ENCODE measurements around the gene SPNS1.
"Not testable (repeated sequence)": the region's sequence is repeated elsewhere in the genome, so short reads cannot be mapped to it uniquely, and the experiment has no call there.

The SPNS1 gene

DNA sequence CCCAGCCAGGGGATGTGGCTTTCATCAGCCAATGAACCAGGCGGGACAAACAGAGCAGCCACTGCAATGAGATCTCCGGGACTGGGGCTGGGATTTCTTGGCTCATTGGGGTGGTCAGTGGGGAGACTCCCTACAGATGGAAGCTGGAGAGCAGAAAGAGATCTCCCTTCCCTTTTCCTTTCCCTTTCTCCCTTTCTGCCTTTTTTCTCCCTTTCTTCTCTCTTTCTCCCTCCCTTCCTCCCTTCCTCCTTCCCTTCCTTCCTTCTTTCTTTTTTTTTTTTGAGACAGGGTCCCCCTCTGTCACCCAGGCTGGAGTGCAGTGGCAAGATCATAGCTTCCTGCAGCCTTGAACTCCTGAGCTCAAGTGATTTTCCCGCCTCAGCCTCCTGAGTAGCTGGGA is 24.3 kb downstream of the SPNS1 start:
- Histone ChIP-seq H3K36me3 (ENCODE audit: insufficient read depth, low read length) (no peaks in the 10 kb centered on the region), H3K27me3 (ENCODE audit: control insufficient read depth, insufficient read depth, low read length) (peaks cover 20% of the 10 kb centered on the region), H3K9me3 (replicated peaks; ENCODE audit: low read length) (no peaks in the 10 kb centered on the region), H3K4me2 (ENCODE audit: low read length) (no peak overlapping the region), H3K9ac (ENCODE audit: low read depth, low read length) (no peak overlapping the region), H3K4me1 (ENCODE audit: control insufficient read depth, insufficient read depth, low read length) (no peaks in the 10 kb centered on the region), H3K4me3 (ENCODE audit: low read length) (no peak overlapping the region)

DNA sequence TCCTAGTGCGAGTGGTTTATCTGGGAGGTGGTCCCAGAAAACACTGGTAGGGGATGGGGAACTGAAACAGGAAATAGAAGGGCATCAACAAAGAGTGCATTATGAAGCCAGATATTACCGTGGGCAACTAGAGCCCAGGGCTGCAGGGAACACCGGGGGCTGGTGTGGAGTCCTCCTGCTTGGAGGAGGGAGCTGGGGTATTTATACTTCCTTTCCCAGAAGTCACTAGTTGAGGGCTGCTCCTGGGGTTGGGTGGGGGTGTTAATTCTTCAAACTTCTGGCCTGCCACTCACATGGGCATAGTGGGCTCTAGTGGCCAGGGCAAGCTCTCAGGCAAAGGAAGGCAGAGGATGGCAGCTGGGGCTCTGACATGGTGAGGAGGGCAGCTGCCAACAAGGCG is 25.0 kb downstream of the SPNS1 start:
- Histone ChIP-seq H3K4me2 (ENCODE audit: low read length) (no peak overlapping the region), H3K4me1 (ENCODE audit: control insufficient read depth, insufficient read depth, low read length) (no peaks in the 10 kb centered on the region), H3K36me3 (ENCODE audit: insufficient read depth, low read length) (no peaks in the 10 kb centered on the region), H3K9ac (ENCODE audit: low read depth, low read length) (no peak overlapping the region), H3K27me3 (ENCODE audit: control insufficient read depth, insufficient read depth, low read length) (peaks cover 20% of the 10 kb centered on the region), H3K4me3 (ENCODE audit: low read length) (no peak overlapping the region), H3K9me3 (replicated peaks; ENCODE audit: low read length) (no peaks in the 10 kb centered on the region)

DNA sequence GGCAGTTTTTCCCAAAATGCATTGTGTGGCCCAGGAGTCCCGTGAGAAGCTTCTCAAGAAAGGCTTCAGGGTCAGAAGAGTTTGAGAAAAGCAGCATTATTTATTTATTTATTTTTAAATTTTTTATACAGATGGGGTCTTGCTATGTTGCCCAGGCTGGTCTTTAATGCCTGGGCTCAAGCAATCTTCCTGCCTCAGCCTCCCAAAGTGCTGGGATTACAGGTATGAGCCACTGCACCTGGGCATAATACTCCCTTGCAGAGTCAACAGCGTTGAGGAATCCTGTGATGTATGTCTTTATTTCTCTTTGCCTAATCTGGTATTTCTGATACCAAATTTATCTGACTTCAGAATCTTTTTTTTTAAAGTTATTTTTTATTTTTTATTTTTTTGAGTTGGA is 25.4 kb downstream of the SPNS1 start:
- Histone ChIP-seq H3K9me3 (replicated peaks; ENCODE audit: low read length) (no peaks in the 10 kb centered on the region), H3K9ac (ENCODE audit: low read depth, low read length) (no peak overlapping the region), H3K4me1 (ENCODE audit: control insufficient read depth, insufficient read depth, low read length) (no peaks in the 10 kb centered on the region), H3K36me3 (ENCODE audit: insufficient read depth, low read length) (no peaks in the 10 kb centered on the region), H3K4me2 (ENCODE audit: low read length) (no peak overlapping the region), H3K27me3 (ENCODE audit: control insufficient read depth, insufficient read depth, low read length) (peaks cover 22% of the 10 kb centered on the region), H3K4me3 (ENCODE audit: low read length) (no peak overlapping the region)

DNA sequence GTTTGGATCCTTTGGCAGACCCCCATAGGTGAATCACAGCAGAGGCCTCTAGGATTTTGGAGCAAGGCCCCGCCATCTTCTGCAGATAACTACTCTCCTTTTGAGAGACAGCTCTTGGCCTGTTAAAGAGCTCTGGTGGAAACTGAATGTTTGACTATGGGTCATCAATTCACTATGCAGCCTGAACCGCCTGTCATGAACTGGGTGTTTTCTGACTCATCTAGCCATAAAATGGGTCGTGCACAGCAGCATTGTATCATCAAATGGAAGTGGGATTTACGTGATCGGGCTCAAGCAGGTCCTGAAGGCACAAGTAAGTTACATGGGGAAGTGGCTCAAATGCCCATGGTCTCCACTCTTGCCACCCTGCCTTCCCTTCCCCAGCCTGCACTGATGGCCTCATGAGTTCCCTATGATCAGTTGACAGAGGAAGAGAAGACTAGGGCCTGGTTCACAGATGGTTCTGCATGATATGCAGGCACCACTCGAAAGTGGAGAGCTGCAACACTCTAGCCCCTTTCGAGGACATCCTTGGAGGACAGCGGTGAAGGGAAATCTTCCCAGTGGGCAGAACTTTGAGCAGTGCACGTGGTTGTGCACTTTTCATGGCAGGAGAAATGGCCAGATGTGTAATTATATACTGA is 30.0 kb downstream of the SPNS1 start:
- H3K36me3 ChIP-seq (ENCODE audit: insufficient read depth, low read length); H3K4me2 ChIP-seq (ENCODE audit: low read length); H3K9ac ChIP-seq (ENCODE audit: low read depth, low read length); H3K4me1 ChIP-seq (ENCODE audit: control insufficient read depth, insufficient read depth, low read length); H3K4me3 ChIP-seq (ENCODE audit: low read length); H3K9me3 ChIP-seq (replicated peaks; ENCODE audit: low read length): not testable (repeated sequence)
- H3K27me3 ChIP-seq (ENCODE audit: control insufficient read depth, insufficient read depth, low read length): peaks cover 20% of the 10 kb centered on the region

DNA sequence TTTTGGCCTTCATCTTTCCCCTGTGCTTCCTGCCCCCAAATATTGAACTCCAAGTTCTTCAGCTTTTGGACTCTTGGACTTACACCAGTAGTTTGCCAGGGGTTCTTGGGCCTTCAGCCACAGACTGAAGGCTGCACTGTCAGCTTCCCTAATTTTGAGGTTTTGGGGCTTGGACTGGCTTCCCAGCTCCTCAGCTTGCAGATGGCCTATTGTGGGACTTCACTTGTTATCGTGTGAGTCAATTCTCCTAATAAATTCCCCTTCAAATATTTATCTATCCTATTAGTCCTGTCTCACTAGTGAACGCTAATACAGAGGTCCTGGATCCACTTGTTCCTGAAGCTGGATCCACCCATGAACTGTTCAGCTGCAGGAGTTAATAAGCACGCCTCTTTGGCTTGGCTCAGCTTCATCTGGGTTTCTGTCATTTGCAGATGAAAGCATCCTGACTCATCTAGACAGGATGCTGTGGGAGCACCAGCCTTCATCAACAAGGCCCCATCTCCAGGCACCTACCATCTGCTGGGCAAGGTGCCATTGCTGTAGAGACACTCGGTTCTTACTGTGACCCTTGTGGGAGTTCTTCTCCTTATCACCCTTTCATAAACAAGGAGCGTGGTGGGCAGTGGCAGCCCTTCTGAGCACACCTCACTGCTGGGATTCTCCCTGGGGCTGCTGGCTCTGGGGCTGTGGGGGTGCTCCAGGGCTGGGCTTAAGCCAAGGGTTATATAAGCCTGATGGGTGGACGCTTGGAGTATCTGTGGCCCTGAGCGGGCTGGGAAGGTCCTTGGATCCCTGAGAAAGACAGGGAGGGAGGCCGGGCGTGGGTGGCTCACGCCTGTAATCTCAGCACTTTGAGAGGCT is 33.4 kb downstream of the SPNS1 start:
- Histone ChIP-seq H3K36me3 (ENCODE audit: insufficient read depth, low read length) (no peaks in the 10 kb centered on the region), H3K9me3 (replicated peaks; ENCODE audit: low read length) (no peaks in the 10 kb centered on the region), H3K4me3 (ENCODE audit: low read length) (no peak overlapping the region), H3K27me3 (ENCODE audit: control insufficient read depth, insufficient read depth, low read length) (peaks cover 20% of the 10 kb centered on the region), H3K4me1 (ENCODE audit: control insufficient read depth, insufficient read depth, low read length) (peaks cover 5% of the 10 kb centered on the region), H3K9ac (ENCODE audit: low read depth, low read length) (no peak overlapping the region), H3K4me2 (ENCODE audit: low read length) (no peak overlapping the region)

DNA sequence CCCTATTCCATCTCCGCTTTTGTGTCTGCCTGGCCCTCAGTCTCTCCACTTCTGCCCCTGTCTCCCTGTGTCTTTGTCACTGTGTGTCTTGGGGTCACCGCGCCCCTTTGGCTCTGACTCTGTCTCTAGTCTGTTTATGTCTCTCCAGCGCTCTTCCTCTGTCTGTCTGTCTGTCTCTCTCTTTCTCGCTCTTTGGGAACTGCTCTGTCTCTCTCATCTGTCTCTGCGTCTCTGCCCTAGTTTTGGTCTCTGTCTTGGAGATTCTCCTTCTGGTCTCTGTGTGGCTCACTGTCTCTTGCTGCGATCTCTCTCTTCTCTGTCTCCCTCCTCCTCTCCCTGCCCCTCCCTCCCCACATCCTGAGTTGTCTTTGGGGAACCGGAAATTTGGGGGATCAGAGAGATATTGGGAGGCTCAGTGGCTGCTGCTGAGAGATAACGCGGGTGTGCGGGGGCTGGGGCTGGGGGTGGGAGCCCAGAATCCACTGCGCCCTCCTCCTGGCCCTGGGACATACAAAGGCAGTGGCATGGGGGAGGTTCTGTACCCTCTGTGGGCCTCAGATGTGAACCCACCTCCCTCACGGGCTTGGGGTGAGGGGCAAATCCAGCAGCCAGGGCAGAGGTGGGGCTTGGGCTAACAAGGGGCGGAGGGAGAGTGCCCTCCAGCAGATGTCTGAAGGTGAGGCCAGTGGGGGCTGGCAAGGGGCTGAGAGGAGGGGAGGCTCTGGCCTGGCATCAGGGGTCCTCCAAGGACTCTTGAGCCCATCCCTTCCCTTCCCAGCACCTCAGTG is 34.7 kb downstream of the SPNS1 start:
- peaks cover 17% of the 10 kb centered on the region for H3K27me3 ChIP-seq (ENCODE audit: control insufficient read depth, insufficient read depth, low read length)
- no peaks in the 10 kb centered on the region for H3K36me3 ChIP-seq (ENCODE audit: insufficient read depth, low read length)
- peaks cover 5% of the 10 kb centered on the region for H3K4me1 ChIP-seq (ENCODE audit: control insufficient read depth, insufficient read depth, low read length)
- no peak overlapping the region for H3K4me3 ChIP-seq (ENCODE audit: low read length)
- no peak overlapping the region for H3K9ac ChIP-seq (ENCODE audit: low read depth, low read length)
- no peak overlapping the region for H3K4me2 ChIP-seq (ENCODE audit: low read length)
- no peaks in the 10 kb centered on the region for H3K9me3 ChIP-seq (replicated peaks; ENCODE audit: low read length)

DNA sequence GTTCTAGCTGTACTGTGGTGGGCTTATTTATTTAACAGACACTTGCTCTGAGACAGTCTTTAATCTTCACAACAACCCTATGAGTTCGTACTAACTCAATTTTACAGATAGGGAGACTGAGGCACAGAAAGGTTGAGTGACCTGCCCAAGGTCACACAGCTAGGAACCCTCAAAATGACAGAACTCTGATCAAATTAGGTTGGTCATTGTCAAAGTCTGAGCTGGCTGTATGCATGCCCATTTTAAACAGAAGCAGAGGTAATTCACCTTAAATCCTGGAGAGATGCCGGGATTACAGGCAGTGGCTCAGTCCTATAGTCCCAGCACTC is 35.2 kb downstream of the SPNS1 start:
- H3K9me3 ChIP-seq (replicated peaks; ENCODE audit: low read length): no peaks in the 10 kb centered on the region
- no peaks in the 10 kb centered on the region for H3K36me3 ChIP-seq (ENCODE audit: insufficient read depth, low read length)
- H3K27me3 ChIP-seq (ENCODE audit: control insufficient read depth, insufficient read depth, low read length): peaks cover 17% of the 10 kb centered on the region
- no peak overlapping the region for H3K4me2 ChIP-seq (ENCODE audit: low read length)
- H3K4me1 ChIP-seq (ENCODE audit: control insufficient read depth, insufficient read depth, low read length): peaks cover 5% of the 10 kb centered on the region
- no peak overlapping the region for H3K9ac ChIP-seq (ENCODE audit: low read depth, low read length)
- H3K4me3 ChIP-seq (ENCODE audit: low read length): no peak overlapping the region

DNA sequence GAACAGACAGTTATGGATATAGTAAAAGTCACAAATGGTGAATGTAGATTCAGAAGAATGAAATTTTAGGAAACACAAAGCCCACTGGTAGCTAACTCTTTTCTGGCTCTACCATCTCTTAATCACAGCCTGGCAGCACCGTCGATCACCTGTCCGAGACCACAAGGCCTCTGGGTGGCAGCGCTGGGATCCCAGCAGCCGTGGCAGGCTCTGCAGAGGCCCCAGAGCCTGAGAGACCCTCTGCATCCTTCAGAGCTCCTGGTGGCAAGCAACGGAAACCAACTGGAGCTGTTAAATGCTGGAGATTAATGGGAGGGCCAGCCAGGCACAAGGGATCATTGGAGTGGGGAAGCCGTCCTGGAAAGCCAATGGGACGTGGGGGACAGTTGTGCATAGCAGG is 36.5 kb downstream of the SPNS1 start:
- H3K4me2 ChIP-seq (ENCODE audit: low read length): no peak overlapping the region
- H3K9ac ChIP-seq (ENCODE audit: low read depth, low read length): no peak overlapping the region
- H3K27me3 ChIP-seq (ENCODE audit: control insufficient read depth, insufficient read depth, low read length): peaks cover 7% of the 10 kb centered on the region

DNA sequence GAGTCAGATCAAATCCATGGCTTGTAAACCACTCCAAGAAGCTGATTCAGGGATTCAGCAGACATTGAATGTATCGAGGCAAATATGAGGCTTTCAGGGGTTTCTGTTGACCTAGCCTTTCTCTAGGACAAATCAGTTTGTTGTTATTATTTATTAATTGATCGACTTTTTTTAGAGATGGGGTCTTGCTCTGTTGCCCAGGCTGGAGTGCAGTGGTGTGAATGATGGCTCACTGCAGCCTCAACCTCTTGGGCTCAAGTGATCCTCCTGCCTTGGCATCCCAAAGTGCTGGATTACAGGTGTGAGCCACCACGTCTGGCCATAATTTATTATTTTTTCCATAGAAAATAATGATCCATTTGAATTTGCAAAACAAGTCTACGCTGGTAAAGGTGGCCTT is 37.3 kb downstream of the SPNS1 start:
- Histone ChIP-seq H3K4me1 (ENCODE audit: control insufficient read depth, insufficient read depth, low read length) (peaks cover 5% of the 10 kb centered on the region), H3K4me2 (ENCODE audit: low read length) (no peak overlapping the region), H3K9me3 (replicated peaks; ENCODE audit: low read length) (no peaks in the 10 kb centered on the region), H3K27me3 (ENCODE audit: control insufficient read depth, insufficient read depth, low read length) (peaks cover 7% of the 10 kb centered on the region), H3K9ac (ENCODE audit: low read depth, low read length) (no peak overlapping the region), H3K4me3 (ENCODE audit: low read length) (no peak overlapping the region), H3K36me3 (ENCODE audit: insufficient read depth, low read length) (no peaks in the 10 kb centered on the region)

More for the DNA sequence above, 36.5 kb downstream of the SPNS1 start:
- no peaks in the 10 kb centered on the region for H3K9me3 ChIP-seq (replicated peaks; ENCODE audit: low read length)
- no peak overlapping the region for H3K4me3 ChIP-seq (ENCODE audit: low read length)
- peaks cover 5% of the 10 kb centered on the region for H3K4me1 ChIP-seq (ENCODE audit: control insufficient read depth, insufficient read depth, low read length)
- no peaks in the 10 kb centered on the region for H3K36me3 ChIP-seq (ENCODE audit: insufficient read depth, low read length)

DNA sequence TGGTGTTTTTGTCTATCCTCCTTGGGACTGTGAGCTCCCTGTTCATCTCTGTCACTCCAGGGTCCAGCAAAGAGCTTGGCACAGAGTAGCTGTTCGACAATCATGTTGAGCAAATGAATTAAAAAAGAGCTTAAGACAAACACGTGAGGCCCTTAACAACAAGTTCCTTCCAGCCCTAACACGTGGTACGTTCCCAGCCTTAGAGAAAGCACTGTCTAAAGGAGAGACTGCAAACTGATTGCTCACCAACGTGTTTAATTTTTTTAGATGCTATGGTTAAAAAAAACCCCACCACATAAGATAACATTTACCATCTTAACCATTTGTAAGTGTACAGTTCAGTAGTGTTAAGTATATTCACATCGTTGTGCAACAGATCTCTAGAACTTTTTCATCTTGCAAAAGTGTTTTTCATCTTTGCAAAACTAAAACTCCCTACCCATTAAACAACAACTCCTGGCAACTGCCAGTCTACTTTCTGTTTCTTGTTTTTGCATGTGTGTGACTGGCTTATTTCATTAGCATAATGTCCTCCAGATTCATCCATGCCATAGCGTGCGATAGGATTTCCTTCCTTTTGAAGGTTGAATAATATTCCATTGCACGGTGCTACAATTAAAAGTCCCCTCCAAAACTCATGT is 38.5 kb downstream of the SPNS1 start:
- no peak overlapping the region for H3K9ac ChIP-seq (ENCODE audit: low read depth, low read length)
- H3K4me3 ChIP-seq (ENCODE audit: low read length): no peak overlapping the region
- H3K4me1 ChIP-seq (ENCODE audit: control insufficient read depth, insufficient read depth, low read length): peaks cover 4% of the 10 kb centered on the region
- H3K27me3 ChIP-seq (ENCODE audit: control insufficient read depth, insufficient read depth, low read length): peaks cover 7% of the 10 kb centered on the region
- no peaks in the 10 kb centered on the region for H3K9me3 ChIP-seq (replicated peaks; ENCODE audit: low read length)
- no peaks in the 10 kb centered on the region for H3K36me3 ChIP-seq (ENCODE audit: insufficient read depth, low read length)
- no peak overlapping the region for H3K4me2 ChIP-seq (ENCODE audit: low read length)

DNA sequence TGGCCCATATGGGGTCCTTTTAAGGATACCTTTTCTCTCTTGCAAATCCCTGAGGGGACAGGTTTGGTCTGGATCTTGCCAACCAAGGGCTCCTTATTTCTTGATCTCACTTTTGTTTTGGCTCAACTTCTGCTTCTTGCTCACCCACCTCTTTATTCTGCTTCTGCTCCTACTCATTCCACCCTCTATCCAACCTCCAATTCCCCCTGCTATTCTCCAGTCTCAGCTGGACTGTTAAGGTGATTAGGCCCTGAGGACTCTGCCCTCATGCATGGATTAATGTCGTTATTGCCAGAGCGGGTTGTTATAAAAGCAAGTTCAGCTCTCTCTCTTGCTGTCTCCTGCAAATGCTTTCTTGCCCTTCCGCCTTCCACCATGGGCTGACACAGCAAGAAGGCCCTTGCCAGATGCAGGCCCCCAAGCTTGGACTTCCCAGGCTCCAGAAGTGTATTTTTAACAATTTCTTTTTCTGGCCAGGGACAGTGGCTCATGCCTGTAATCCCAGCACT is 40.0 kb downstream of the SPNS1 start:
- Histone ChIP-seq H3K36me3 (ENCODE audit: insufficient read depth, low read length) (no peaks in the 10 kb centered on the region), H3K4me1 (ENCODE audit: control insufficient read depth, insufficient read depth, low read length) (no peaks in the 10 kb centered on the region), H3K9me3 (replicated peaks; ENCODE audit: low read length) (no peaks in the 10 kb centered on the region), H3K4me3 (ENCODE audit: low read length) (no peak overlapping the region), H3K27me3 (ENCODE audit: control insufficient read depth, insufficient read depth, low read length) (peaks cover 9% of the 10 kb centered on the region), H3K4me2 (ENCODE audit: low read length) (no peak overlapping the region), H3K9ac (ENCODE audit: low read depth, low read length) (no peak overlapping the region)

All from skeletal muscle satellite cell (primary cell).